Transverse colon (tissue), 4 donors: ENCODE results near the gene ISM2.

ENCODE experiments used
- CTCF ChIP-seq, 5 experiments: fragments of 200-600 bp in 3 of 5; fragments of 450-650 bp in 2 of 5; sonication (generic) in 3 of 5; IDR thresholded peaks; 1 replicate in 2 of 5; 2 replicates in 3 of 5; pipeline ENCODE4 v1.5.1; 2016 to 2017; ENCODE audit warnings: antibody characterized with exemption in 5 of 5, inconsistent platforms in 3 of 5, mild to moderate bottlenecking in 2 of 5, moderate library complexity in 1 of 5
- EP300 ChIP-seq: sonication (generic); formaldehyde crosslinking; IDR thresholded peaks from one replicate; pipeline ENCODE4 v1.6.1; 2017; ENCODE audit warnings: antibody characterized with exemption, low read depth
- POLR2A ChIP-seq: fragments of 450-650 bp; IDR thresholded peaks from one replicate; pipeline ENCODE4 v1.6.1; 2016; ENCODE audit warnings: antibody characterized with exemption, mild to moderate bottlenecking, moderate library complexity
- POLR2AphosphoS5 ChIP-seq, 3 donors: sonication (generic); formaldehyde crosslinking; IDR thresholded peaks; one replicate each; pipeline ENCODE4 v1.6.1; 2016; ENCODE audit warnings: antibody characterized with exemption in 3 of 3

GRCh38 chr14:77491056-77491455, 7.6 kb downstream of the ISM2 start:
- TF ChIP-seq CTCF (IDR thresholded peaks at IDR 0.05) (no peak), POLR2AphosphoS5 (IDR thresholded peaks at IDR 0.05) (no peak), POLR2A (no peak), EP300 (no peak)
